ENCODE results near the gene ZNRF3.

DNA sequence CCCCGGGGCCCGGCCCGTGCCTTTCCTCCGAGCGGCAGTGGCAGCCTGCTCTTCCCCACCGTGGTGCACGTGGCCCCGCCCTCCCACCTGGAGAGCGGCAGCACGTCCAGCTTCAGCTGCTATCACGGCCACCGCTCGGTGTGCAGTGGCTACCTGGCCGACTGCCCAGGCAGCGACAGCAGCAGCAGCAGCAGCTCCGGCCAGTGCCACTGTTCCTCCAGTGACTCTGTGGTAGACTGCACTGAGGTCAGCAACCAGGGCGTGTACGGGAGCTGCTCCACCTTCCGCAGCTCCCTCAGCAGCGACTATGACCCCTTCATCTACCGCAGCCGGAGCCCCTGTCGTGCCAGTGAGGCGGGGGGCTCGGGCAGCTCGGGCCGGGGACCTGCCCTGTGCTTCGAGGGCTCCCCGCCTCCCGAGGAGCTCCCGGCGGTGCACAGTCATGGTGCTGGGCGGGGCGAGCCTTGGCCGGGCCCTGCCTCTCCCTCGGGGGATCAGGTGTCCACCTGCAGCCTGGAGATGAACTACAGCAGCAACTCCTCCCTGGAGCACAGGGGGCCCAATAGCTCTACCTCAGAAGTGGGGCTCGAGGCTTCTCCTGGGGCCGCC is 166.4 kb downstream of the ZNRF3 start:
- TF ChIP-seq CTCF (IDR thresholded peaks at IDR 0.05), result no peak
- TF ChIP-seq EZH2phosphoT487 (IDR thresholded peaks at IDR 0.05), result no peak
- no peak for TF ChIP-seq EZH2 (IDR thresholded peaks at IDR 0.05)
